Activated T-cell treated with anti-CD3 and anti-CD28 coated beads for 1 hour (primary cell): ENCODE data around the gene ST6GALNAC2.
"Not testable (repeated sequence)": the region's sequence is repeated elsewhere in the genome, so short reads cannot be mapped to it uniquely, and the experiment has no call there.

Experiments
- DNase-seq: peaks from one replicate; pipeline ENCODE4 v3.0.0-alpha.2; 2020; ENCODE audit warnings: low read depth

The ST6GALNAC2 gene

DNA sequence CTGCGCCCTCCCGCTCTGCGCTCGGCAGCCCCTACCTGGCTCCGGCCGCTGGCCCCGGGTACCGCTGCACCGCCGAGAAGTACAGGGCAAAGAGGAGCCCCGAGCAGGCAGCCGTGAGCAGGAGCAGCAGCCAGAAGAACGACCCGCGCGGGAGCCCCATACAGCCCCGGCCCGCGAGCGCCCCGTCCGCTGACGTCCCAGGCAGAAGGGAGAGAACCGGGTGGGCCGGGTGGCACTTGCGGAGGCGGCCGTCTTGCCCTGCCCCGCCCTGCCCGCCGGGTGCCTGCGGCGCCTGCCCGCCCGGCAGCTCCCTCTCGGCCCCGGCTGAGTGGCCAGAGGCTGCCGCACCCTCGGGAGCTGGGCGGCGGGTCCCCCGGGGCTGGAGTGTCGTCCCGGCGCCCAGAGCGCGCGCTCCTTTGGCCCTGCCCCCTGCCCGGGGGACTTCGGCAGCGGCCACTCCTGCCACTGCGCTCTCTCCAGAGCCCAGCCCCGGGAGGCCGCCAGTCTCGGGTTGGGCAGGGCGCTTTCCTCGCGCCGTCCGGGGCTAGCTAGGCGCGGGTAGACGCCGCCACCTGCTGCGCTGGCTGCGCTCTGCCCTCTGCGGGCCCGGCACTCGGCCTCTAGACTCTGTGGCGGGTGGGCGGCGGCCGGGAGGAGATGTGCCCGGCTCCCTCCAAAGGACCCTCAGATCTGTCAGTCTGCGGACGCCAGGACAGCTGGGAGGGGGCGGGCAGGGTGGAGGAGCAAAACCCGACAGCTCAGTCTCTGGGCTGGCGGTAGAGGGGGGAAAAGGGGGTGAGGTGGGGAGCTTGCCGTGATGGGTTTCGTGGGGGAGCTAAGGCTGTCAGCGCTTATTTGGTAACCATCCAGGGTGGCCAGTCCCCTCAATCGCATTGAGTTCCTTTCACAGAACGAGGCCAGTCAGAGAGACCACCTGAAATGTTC lies at the start of gene ST6GALNAC2:
ST6GALNAC2 (minus strand) TSS at position 212 of the 945 bp plus-strand sequence; CDS start at position 160, 52 bp downstream.
- DNase-seq, result no peak

DNA sequence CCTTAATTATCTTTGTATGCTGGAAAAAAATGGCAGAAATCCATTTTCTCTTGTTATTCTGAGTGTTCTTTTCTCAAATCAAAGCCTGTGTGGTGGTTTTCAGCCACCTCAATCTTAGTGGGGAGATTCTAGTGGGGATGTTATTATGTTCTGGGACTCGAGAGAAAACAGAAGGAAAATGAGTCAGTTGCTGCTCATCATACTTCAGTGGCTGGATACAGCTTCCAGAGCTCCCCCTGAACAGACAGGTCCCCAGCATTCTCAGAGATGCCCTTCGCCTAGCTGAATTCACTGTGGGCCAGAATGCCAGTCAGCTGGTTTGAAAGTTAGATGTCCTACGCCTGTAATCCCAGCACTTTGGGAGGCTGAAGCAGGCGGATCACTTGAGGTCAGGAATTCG lies 49.4 kb upstream of the ST6GALNAC2 start:
- no peak for DNase-seq

DNA sequence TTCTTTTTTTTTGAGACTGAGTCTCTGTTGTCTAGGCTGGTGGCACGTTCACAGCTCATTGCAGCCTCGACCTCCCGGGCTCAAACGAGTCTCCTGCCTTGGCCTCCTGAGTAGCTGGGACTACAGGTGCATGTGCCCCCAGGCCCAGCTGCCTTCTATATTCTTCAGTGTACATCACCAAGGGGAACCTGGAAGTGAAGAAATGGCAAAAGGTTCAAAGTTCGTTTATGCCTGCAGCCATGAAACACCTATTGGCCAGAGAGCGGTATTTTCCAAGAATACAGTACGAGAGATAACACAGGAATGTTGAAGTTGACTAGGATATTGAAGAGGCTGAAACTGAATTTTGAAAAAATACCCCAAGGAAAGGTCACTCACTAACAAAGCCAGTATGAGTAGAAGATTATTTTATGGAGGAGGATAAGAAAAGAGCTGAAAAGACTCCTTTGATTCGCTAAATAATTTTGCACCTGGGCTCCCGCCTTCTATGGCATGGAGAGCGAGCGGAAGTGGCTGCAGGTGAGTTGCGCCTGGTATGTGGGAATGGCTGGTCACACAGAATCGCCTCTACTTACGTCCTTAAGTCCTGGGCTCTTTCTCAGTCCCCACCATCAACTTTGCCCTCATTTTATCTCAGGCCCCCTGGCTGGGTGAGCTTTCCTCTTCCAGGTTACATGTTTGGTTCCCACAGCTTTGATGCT lies 48.1 kb upstream of the ST6GALNAC2 start:
- no peak for DNase-seq

DNA sequence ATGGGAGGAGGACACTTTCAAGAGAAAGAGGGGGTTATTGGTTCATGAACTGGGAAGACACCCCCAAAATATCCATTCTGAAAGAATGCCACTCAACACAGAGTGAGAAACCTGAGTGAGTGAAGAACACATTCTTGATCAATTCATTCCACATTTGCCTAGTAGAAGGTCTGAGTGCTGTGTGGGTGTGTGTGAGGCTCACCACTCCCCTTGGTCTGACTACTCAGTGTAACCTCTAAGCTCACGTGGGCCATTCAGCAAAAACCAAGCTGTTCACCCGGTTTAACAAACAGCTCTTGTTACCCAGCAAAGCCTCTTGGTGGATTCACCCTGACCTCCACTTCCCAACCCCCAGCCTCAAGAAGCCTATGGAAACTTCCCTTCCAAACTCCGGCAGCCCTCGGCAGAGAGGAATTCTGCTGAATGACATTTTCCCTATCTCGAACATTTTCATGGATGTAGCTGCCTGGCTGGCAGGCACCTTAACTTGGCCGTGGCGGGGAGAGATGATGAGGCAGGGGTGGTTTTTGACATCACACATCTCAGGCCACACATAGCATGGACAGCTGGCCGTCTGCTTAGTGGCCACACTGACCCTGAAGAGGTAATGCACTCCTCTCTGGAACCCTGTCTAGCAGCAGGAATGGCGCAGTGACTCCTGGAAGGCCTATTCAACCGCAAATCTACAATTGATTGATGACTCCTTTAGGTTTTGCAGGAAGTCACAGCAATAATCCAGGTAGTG lies 46.3 kb upstream of the ST6GALNAC2 start:
- no peak for DNase-seq

DNA sequence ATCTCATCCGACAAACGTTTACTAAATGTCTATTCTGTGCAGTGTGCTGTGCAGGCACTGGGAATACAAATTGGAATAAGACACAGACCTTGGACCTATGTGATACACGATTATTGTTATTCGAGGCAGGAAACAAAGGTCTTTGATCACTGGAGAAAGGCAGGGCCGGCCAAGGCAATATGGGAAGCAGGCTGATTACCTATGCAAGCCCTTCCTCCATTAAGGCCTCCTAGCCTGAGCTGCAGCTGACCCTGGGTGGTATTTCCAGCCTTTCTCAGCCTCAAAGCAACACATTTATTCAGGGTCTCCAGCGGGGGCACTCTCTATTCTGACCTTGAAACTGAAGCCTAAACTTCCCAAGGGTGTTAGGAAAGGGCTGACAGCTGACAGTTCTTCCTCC lies 44.5 kb upstream of the ST6GALNAC2 start:
- no peak for DNase-seq

DNA sequence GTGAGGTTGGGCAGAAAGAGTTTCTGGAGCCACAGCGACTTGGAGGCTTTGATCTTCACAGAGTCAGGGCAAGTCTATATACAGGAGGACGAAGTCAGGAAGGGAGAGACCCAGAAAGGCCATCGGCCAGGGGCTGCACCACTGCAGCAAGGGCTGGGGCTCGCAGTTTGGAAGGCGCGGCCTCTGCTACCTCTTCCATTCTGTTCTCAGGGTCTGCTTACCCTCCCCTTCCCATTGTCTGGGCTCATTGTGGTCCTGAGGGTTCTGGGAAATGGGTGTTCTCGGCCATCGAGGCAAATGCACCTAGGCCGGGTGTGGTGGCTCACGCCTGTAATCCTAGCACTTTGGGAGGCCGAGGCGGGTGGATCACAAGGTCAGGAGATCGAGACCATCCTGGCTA lies 41.9 kb upstream of the ST6GALNAC2 start:
- DNase-seq, result no peak

DNA sequence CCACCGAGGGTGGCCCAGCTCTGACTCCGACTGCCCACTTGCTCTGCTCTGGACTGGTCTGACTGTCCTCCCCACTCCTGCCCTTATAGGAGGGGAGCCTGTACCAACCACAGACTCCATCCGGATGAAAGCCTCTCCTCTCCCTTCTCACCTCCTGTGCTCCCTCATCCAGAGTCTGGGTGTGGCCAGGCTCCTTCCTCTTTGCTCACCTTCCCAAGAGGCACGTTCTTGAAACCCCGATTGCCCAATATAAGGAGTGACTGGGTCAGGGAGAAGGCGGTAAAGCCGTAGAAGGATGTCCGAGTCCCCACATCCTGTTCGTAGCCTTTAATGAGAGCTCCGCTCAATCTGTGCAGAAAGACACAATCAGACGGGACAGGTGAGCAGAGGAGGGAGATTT lies 40.8 kb upstream of the ST6GALNAC2 start:
- no peak for DNase-seq

DNA sequence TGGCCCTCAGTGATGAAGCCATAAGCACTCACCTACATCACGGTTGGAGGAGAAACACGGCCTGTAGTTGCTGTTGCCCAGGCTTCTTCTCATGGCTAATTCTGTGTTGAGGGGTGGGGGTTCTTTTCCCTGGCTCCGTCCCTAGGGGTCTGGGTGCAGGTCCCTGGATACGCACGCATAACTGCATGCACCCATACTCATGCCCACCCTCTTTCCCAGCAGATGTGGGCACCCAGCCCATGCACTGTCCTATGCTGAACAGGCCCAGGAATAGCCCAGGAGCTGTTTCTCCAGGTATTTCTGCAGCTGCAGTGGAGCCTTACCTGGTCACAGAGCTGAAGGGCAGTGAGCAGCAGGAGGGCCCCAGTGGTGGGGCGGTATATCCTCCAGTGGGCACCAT lies 39.8 kb upstream of the ST6GALNAC2 start:
- DNase-seq, result no peak

DNA sequence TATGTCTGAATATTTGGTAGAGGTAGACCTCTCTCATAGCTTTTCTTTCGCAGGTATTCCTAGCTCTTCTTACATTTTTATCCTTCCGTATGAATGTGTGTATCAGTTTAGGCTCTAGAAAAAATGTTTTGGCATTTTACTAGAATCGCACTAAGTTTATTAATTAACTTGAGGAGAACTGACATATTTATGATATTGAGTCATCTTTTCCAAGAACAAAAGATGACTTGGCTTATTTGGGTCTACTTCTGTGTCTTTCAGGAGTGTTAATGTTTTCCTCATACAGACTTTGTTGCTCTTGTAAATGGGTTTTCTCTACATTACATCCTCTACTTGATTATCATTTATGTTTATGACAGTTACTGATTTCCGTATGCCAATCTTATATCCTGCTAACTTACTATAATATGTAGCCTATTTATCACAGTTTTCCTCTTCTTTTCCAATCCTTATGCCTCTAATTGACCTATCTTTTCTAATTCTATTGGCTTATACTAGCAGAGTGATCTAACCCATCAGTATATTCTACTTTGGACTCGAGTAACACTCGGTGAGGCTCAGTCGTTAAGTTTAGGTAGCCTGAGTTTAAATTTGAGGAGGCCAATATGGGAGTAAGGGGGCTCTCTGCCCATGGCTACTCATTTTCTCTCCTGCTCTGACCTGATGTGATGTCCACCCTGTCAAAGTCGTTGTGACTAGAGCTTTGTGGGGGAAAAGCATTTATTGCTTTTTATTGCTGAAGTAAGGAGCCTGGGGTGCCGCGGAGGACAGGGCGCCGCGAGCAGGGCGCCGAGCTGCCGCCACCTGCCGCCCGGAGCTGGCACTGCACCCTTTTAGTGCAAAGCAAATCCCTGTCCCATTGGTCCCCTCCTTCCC lies 37.8 kb upstream of the ST6GALNAC2 start:
- peak; percentile 70 for DNase-seq

DNA sequence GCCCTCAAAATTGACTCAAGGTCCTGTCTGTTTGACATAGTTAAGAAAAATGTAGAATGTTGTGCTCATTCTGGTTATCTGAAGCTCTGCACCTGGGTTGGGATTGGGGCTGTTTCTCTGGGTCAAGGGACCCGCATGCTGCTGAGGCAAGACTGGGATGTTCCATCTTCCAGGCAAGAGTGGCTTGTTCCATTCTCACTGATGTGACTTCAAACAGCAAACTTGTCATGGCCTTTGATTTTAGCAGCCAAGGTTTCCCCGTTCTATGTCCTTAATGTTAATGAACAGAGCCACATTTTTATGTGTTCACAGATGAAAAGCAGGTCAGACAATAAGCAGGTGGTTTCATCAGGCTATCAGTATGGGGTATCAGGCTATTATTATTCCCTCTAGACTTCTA lies 32.2 kb upstream of the ST6GALNAC2 start:
- no peak for DNase-seq

DNA sequence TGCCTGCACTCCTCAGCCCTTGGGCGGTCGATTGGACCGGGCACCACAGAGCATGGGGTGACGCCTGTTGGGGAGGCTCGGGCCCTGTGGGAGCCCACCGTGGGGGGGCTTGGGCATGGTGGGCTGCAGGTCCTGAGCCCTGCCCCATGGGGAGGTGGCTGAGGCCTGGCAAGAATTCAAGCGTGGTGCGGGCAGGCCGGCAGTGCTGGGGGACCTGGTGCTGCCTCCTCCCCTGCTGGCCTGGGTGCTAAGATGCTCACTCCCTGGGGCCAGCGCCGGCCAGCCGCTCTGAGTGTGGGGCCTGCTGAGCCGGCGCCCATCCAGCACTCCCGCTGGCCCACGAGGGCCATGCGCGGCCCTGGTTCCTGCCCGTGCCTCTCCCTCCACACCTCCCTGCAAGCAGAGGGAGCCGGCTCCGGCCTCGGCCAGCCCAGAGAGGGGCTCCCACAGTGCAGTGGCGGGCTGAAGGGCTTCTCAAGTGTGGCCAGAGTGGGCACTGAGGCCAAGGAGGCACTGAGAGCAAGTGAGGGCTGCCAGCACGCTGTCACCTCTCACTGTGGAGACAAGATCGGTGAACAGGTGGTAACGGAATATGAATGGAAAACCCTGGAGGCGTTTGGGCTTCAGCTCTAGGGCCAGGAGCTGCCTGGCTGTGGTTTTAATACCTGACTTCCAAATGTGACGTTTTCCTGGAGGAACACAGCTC lies 29.4 kb upstream of the ST6GALNAC2 start:
- no peak for DNase-seq

DNA sequence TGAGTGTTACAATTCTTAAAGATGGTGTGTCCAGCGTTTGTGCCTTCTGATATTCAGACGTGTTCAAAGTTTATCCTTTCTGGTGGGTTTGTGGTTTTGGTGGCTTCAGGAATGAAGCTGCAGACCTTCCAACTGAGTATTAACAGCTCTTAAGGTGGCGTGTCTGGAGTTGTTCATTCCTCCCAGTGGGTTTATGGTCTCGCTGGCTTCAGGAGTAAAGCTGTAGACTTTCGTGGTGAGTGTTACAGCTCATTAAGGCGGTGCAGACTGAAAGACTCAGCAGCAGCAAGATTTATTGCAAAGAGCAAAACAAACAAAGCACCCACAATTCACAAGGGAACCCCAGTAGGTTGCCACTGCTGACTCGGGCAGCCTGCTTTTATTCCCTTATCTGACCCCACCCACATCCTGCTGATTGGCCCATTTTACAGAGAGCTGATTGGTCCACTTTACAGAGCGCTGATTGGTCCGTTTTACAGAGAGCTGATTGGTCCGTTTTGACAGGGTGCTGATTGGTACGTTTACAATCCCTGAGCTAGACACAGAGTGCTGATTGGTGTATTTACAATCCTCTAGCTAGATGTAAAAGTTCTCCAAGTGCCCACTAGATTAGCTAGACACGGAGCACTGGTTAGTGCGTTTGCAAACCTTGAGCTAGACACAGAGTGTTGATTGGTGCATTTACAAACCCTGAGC lies 28.6 kb upstream of the ST6GALNAC2 start:
- not testable (repeated sequence) for DNase-seq

DNA sequence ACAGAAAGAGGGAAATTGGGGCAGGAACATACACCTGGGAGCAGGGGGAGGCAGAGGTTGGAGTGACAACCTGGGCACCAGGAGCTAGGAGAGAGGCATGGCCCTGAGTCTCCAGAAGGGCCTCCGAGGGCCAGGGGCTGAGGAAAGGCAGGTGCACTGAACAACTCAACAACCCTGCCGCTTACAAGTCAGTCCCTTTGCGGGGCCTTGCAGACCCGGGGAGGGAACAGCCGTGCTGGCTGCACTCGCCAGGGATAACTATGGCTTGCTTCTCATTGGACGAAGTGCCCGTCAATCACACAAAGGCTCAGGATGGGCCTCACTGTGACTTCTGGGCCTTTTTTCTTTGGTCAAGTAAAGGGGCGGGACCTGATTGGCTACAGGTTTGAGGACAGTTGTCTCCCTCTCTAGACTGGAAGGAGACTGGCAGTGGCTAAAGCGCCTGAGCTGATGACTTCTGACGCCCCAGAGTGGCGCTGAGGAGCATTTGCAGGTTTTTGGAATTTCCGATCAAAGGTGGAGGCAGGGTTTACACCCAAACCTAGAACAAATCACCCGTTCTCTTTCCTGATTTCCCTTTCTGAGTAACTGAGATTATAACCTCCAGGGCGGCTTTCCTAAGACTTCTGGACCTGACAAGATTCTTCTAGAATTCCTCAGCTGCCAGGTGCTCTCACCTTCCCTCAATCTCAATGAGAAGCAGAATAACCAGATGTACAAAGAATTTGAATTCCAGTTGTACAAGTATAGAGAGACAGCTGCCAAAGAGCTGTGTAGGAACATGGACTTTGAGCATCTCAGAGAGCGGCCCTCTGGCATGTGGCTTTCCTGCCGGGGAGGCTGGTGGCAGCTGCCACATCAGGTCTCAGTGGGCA lies 27.6 kb upstream of the ST6GALNAC2 start:
- no peak for DNase-seq

DNA sequence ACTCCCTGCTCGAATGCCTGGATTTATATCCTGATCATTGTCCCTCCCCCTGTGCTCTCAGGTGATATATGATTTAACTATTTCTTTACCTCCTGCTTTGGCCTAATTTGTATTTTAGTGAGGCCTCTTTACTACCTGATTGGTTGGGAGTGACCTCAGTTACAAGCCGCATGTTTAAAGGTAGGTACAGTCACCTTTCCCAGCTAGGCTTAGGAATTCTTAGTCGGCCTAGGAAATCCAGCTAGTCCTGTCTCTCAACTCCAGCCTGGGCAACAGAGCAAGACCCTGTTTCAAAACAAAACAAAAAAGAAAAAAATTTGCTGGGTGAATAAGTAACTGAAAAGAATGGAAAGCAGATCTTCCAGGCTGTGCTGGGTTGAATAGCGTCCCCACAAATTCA lies 26.8 kb upstream of the ST6GALNAC2 start:
- DNase-seq, result no peak

DNA sequence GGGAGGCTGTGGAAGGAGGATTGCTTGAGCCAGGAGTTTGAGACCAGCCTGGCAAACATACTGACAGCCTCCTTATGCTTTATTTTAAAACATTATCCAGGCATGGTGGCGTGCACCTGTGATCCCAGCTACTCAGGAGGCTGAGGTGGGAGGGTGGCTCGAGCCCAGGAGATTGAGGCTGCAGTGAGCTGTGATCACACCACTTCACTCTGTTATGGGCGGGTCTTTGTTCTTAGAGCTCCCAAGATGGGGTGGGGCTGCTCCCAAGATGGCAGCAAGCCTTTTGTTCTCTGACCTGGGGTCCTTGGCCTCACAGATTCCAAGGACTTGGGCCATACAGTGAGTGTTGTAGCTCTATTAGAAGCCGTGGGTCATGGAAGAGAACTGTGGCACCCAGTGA lies 26.1 kb upstream of the ST6GALNAC2 start:
- no peak for DNase-seq

DNA sequence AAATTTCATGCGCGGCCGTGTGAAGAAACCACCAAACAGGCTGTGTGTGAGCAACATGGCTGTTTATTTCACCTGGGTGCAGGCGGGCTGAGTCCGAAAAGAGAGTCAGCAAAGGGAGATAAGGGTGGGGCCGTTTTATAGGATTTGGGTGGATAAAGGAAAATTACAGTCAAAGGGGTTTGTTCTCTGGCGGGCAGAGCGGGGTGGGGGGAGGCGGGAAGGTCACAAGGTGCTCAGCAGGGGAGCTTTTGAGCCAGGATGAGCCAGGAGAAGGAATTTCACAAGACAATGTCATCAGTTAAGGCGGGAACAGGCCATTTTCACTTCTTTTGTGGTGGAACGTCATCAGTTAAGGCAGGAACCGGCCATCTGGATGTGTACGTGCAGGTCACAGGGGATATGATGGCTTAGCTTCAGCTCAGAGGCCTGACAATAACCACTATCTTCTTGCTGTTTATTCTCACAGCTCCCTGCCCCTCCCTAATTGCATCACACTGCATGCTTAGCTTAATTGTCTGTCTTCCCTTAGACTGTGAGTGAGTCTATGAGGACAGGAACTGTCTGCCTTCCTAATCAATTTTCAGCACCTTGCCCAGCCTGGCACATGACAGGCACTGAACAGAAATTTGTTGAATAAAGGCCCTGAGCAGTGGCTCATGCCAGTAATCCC lies 25.6 kb upstream of the ST6GALNAC2 start:
- not testable (repeated sequence) for DNase-seq

DNA sequence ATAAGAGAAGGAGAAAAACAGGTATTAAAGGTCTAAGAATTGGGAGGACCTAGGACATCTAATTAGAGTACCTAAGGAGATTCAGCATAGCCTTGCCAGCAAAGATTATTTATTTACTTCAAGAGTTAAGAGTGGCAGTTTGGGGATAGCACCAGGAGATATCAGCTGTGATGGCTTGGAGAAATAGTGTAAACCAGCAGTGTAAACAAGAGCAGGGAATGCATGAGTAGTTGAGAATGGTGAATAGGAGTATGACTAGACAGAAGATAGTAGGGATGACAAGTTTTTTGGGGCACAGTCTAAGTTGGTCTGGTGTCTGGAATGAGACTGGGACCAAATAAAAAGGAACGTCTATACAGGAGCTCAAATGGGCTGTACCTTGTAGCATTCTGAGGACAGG lies 21.0 kb upstream of the ST6GALNAC2 start:
- DNase-seq, result not testable (repeated sequence)

DNA sequence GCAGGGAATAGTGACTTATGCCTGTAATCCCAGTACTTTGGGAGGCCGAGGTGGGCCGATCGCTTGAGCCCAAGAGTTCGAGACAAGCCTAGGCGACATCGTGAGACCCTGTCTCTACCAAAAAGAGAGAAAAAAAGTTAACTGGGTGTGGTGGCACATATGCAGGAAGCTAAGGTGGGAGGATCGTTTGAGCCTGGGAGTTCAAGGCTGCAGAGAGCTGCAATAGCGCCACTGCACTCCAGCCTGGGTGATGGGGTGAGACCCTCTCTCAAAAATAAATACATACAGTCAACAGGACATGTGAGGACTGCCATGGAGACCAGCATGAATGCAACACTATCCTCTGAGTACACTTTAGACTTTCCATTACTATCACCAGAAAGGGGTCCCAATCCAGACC lies 15.4 kb upstream of the ST6GALNAC2 start:
- no peak for DNase-seq
